ENCODE measurements around the gene PSME3IP1.
"Not testable (repeated sequence)": the region's sequence is repeated elsewhere in the genome, so short reads cannot be mapped to it uniquely, and the experiment has no call there.

PSME3IP1 gene

GRCh38 chr16:57111420-57111819, 74.4 kb downstream of the PSME3IP1 start:
- H3K9ac ChIP-seq (ENCODE audit: low read length): no peak overlapping the region
- no peaks in the 10 kb centered on the region for H3K79me2 ChIP-seq (ENCODE audit: insufficient read depth, low read length)
- no peaks in the 10 kb centered on the region for H4K20me1 ChIP-seq (ENCODE audit: insufficient read depth, low read length)
- H3K27ac ChIP-seq (ENCODE audit: low read depth, low read length, poor library complexity, severe bottlenecking): no peak overlapping the region
- no peak overlapping the region for H3K4me3 ChIP-seq (ENCODE audit: low read depth, low read length, poor library complexity, severe bottlenecking)
- no peaks in the 10 kb centered on the region for H3K9me3 ChIP-seq (ENCODE audit: low read length)
- no peak overlapping the region for H3K4me2 ChIP-seq (ENCODE audit: low read length)
- H3K4me1 ChIP-seq (ENCODE audit: insufficient read depth, low read length, severe bottlenecking): no peaks in the 10 kb centered on the region
- no peaks in the 10 kb centered on the region for H3K36me3 ChIP-seq (ENCODE audit: insufficient read depth, low read length)
- H2AFZ ChIP-seq (ENCODE audit: low read length): no peak overlapping the region
- H3K9me2 ChIP-seq (ENCODE audit: low read depth, low read length): no peaks in the 10 kb centered on the region
- H3K27me3 ChIP-seq (ENCODE audit: insufficient read depth, low read length): 0 out of 2 replicates have a peak, but pooled peaks cover 7% of the 10 kb centered on the region
- no peaks in the 10 kb centered on the region for H3F3A ChIP-seq (ENCODE audit: insufficient read depth, low read length)
- no peak for TF ChIP-seq CTCF (IDR thresholded peaks at IDR 0.05; ENCODE audit: low read length)
- TF ChIP-seq EZH2 (IDR thresholded peaks at IDR 0.05; ENCODE audit: borderline replicate concordance, low read length): no peak

- no peaks in the 10 kb centered on the region for H4K20me1 ChIP-seq (ENCODE audit: insufficient read depth, low read length)
Measured at GRCh38 chr16:57110937-57111336, 74.9 kb downstream of the PSME3IP1 start.

GRCh38 chr16:57109259-57110105, 76.4 kb downstream of the PSME3IP1 start:
- H3K4me1 ChIP-seq (ENCODE audit: insufficient read depth, low read length, severe bottlenecking); H3K9ac ChIP-seq (ENCODE audit: low read length); H2AFZ ChIP-seq (ENCODE audit: low read length); H3K9me2 ChIP-seq (ENCODE audit: low read depth, low read length); H3K9me3 ChIP-seq (ENCODE audit: low read length); H3K27me3 ChIP-seq (ENCODE audit: insufficient read depth, low read length); H3K4me2 ChIP-seq (ENCODE audit: low read length); H4K20me1 ChIP-seq (ENCODE audit: insufficient read depth, low read length); H3K79me2 ChIP-seq (ENCODE audit: insufficient read depth, low read length); H3K36me3 ChIP-seq (ENCODE audit: insufficient read depth, low read length); H3F3A ChIP-seq (ENCODE audit: insufficient read depth, low read length); H3K27ac ChIP-seq (ENCODE audit: low read depth, low read length, poor library complexity, severe bottlenecking); H3K4me3 ChIP-seq (ENCODE audit: low read depth, low read length, poor library complexity, severe bottlenecking): not testable (repeated sequence)

More at GRCh38 chr16:57110937-57111336, 74.9 kb downstream of the PSME3IP1 start:
- H3K9me3 ChIP-seq (ENCODE audit: low read length): no peaks in the 10 kb centered on the region
- TF ChIP-seq EZH2 (IDR thresholded peaks at IDR 0.05; ENCODE audit: borderline replicate concordance, low read length): no peak
- TF ChIP-seq CTCF (IDR thresholded peaks at IDR 0.05; ENCODE audit: low read length): no peak
- H3K9ac ChIP-seq (ENCODE audit: low read length): no peak overlapping the region
- H3K27me3 ChIP-seq (ENCODE audit: insufficient read depth, low read length): 0 out of 2 replicates have a peak, but pooled peaks cover 7% of the 10 kb centered on the region
- no peak overlapping the region for H3K27ac ChIP-seq (ENCODE audit: low read depth, low read length, poor library complexity, severe bottlenecking)
- no peak overlapping the region for H3K4me2 ChIP-seq (ENCODE audit: low read length)
- H3K36me3 ChIP-seq (ENCODE audit: insufficient read depth, low read length): no peaks in the 10 kb centered on the region
- no peaks in the 10 kb centered on the region for H3K79me2 ChIP-seq (ENCODE audit: insufficient read depth, low read length)
- H3K4me1 ChIP-seq (ENCODE audit: insufficient read depth, low read length, severe bottlenecking): no peaks in the 10 kb centered on the region
- H3F3A ChIP-seq (ENCODE audit: insufficient read depth, low read length): no peaks in the 10 kb centered on the region
- H3K4me3 ChIP-seq (ENCODE audit: low read depth, low read length, poor library complexity, severe bottlenecking): no peak overlapping the region
- no peaks in the 10 kb centered on the region for H3K9me2 ChIP-seq (ENCODE audit: low read depth, low read length)
- no peak overlapping the region for H2AFZ ChIP-seq (ENCODE audit: low read length)

- no peaks in the 10 kb centered on the region for H4K20me1 ChIP-seq (ENCODE audit: insufficient read depth, low read length)
- H2AFZ ChIP-seq (ENCODE audit: low read length): no peak overlapping the region
- no peaks in the 10 kb centered on the region for H3F3A ChIP-seq (ENCODE audit: insufficient read depth, low read length)
- no peaks in the 10 kb centered on the region for H3K9me2 ChIP-seq (ENCODE audit: low read depth, low read length)
- no peak overlapping the region for H3K27ac ChIP-seq (ENCODE audit: low read depth, low read length, poor library complexity, severe bottlenecking)
- H3K36me3 ChIP-seq (ENCODE audit: insufficient read depth, low read length): no peaks in the 10 kb centered on the region
- no peak overlapping the region for H3K9ac ChIP-seq (ENCODE audit: low read length)
- H3K9me3 ChIP-seq (ENCODE audit: low read length): no peaks in the 10 kb centered on the region
- TF ChIP-seq EZH2 (IDR thresholded peaks at IDR 0.05; ENCODE audit: borderline replicate concordance, low read length) (no peak), CTCF (IDR thresholded peaks at IDR 0.05; ENCODE audit: low read length) (no peak)
- no peak overlapping the region for H3K4me3 ChIP-seq (ENCODE audit: low read depth, low read length, poor library complexity, severe bottlenecking)
- H3K27me3 ChIP-seq (ENCODE audit: insufficient read depth, low read length): 0 out of 2 replicates have a peak, but pooled peaks cover 3% of the 10 kb centered on the region
- peaks cover 3% of the 10 kb centered on the region for H3K4me1 ChIP-seq (ENCODE audit: insufficient read depth, low read length, severe bottlenecking)
- no peaks in the 10 kb centered on the region for H3K79me2 ChIP-seq (ENCODE audit: insufficient read depth, low read length)
- H3K4me2 ChIP-seq (ENCODE audit: low read length): no peak overlapping the region
Measured at GRCh38 chr16:57108432-57108831, 77.4 kb downstream of the PSME3IP1 start.

Data from OCI-LY1 (cell line).